ENCODE measurements around the gene B3GNT9.

DNA sequence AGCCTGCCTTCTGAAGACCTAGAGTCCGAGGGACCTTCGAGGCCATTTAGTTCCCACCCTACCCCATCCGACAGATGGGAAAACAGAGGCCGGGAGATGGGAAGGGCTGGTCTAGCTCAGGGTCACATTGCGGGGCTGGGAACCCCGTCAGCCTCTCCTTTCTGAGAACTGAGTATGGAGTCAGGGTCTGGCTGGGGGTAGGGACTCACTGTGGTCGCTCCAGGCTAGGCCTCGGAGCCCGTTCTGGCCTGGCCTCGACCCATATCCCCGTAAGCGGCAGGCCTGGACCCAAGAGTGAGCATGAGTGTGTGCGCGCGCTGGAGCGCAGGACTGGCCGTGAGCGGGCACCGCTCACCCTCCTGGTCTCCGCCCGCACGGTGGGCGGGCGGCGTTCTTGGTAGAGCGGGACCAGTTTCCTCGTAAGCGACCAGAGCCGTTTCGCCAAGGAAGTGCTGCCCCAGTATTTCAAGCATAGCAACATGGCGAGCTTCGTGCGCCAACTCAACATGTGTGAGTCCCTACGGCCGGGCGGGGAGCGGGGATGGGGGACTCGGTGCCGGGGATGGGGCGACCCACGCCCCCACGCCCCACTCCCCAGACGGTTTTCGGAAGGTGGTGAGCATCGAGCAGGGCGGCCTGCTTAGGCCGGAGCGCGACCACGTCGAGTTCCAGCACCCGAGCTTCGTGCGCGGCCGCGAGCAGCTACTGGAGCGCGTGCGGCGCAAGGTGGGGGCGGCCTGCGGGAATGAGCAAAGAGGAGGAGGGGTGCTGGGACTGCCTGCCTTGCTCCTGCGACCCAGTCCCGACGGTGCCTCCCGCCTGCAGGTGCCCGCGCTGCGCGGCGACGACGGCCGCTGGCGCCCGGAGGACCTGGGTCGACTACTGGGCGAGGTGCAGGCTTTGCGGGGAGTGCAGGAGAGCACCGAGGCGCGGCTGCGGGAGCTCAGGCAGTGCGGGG, 14.6 kb upstream of the B3GNT9 start:
- TF ChIP-seq, protein P1, sequence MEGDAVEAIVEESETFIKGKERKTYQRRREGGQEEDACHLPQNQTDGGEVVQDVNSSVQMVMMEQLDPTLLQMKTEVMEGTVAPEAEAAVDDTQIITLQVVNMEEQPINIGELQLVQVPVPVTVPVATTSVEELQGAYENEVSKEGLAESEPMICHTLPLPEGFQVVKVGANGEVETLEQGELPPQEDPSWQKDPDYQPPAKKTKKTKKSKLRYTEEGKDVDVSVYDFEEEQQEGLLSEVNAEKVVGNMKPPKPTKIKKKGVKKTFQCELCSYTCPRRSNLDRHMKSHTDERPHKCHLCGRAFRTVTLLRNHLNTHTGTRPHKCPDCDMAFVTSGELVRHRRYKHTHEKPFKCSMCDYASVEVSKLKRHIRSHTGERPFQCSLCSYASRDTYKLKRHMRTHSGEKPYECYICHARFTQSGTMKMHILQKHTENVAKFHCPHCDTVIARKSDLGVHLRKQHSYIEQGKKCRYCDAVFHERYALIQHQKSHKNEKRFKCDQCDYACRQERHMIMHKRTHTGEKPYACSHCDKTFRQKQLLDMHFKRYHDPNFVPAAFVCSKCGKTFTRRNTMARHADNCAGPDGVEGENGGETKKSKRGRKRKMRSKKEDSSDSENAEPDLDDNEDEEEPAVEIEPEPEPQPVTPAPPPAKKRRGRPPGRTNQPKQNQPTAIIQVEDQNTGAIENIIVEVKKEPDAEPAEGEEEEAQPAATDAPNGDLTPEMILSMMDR (IDR thresholded peaks at IDR 0.05): no peak
- no peak for TF ChIP-seq ZFX (IDR thresholded peaks at IDR 0.05; ENCODE audit: borderline replicate concordance)

All from 22Rv1 (cell line).